MCF 10A (cell line): Measurements from ENCODE around the gene PRM2. TPM values are rescaled to one million over a fixed set of nuclear protein-coding genes. Genes with fewer than 3 reads are reported as not detected.

ENCODE experiments used
- Bru-seq: library from RNA; stranded (reverse); fragments of 400-500 nt; gene quantifications from one replicate; lab custom pipeline; 2021; lab: Mats Ljungman, UMichigan
- BruChase-seq, 2 experiments: library from RNA; stranded (reverse); fragments of 400-500 nt; gene quantifications; one replicate each; lab custom pipeline; 2021; lab: Mats Ljungman, UMichigan
- BruUV-seq: library from RNA; stranded (reverse); fragments of 400-500 nt; replicated peaks from 2 replicates; lab custom pipeline; 2021; lab: Mats Ljungman, UMichigan
- CTCF ChIA-PET: fragments of 300-600 bp; sonication (Branson Sonifier 250); formaldehyde crosslinking; extraction: SDS; loops from one replicate; lab custom pipeline; 2021; ENCODE audit warnings: antibody characterized with exemption, inconsistent platforms; lab: Yijun Ruan, JAX
- POLR2A ChIA-PET: fragments of 300-600, 350-650 bp; sonication (Branson Sonifier 250); formaldehyde crosslinking; extraction: SDS; loops from one replicate; lab custom pipeline; 2020; ENCODE audit warnings: antibody characterized with exemption, inconsistent platforms; lab: Yijun Ruan, JAX
- DNase-seq: peaks from one replicate; pipeline ENCODE4 v3.0.0-alpha.2; 2018; ENCODE audit not compliant: unreplicated experiment
- H3K27ac Mint-ChIP-seq: one replicate; pipeline ENCODE4 v1.8.0; 2022; ENCODE audit warnings: mild to moderate bottlenecking, low read depth, mixed read lengths; ENCODE audit not compliant: unreplicated experiment
- H3K27me3 Mint-ChIP-seq: one replicate; pipeline ENCODE4 v1.8.0; 2022; ENCODE audit warnings: mixed read lengths; ENCODE audit not compliant: insufficient read depth, unreplicated experiment
- H3K36me3 Mint-ChIP-seq: one replicate; pipeline ENCODE4 v1.8.0; 2022; ENCODE audit warnings: mild to moderate bottlenecking, moderate library complexity, mixed read lengths; ENCODE audit not compliant: insufficient read depth, unreplicated experiment
- H3K4me1 Mint-ChIP-seq: one replicate; pipeline ENCODE4 v1.8.0; 2022; ENCODE audit warnings: mixed read lengths; ENCODE audit not compliant: insufficient read depth, unreplicated experiment
- H3K4me3 Mint-ChIP-seq: one replicate; pipeline ENCODE4 v1.8.0; 2022; ENCODE audit warnings: mild to moderate bottlenecking, moderate library complexity, mixed read lengths; ENCODE audit not compliant: unreplicated experiment
- H3K9me3 Mint-ChIP-seq: one replicate; pipeline ENCODE4 v1.8.0; 2022; ENCODE audit warnings: mixed read lengths; ENCODE audit not compliant: unreplicated experiment
- intact Hi-C: fragments of 100-400 bp; cut with micrococcal nuclease; formaldehyde crosslinking; loops from 2 replicates; pipeline ENCODE4 v1.14.1; 2022
- long read RNA-seq: library from polyadenylated mRNA; stranded (forward); transcript quantifications from one replicate; pipeline ENCODE4 v2.0.0, GENCODE V29; 2022
- total RNA-seq: library from RNA; stranded (reverse); gene quantifications from 2 replicates; pipeline ENCODE4 v1.2.3, GENCODE V29; 2022
- TF ChIP-seq, protein P1 (sequence below): fragments of 200-600 bp; IDR thresholded peaks from one replicate; pipeline ENCODE4 v1.8.0; 2022; ENCODE audit warnings: antibody characterized with exemption, mild to moderate bottlenecking; ENCODE audit not compliant: unreplicated experiment

PRM2 gene
- total RNA-seq = not detected in 2 replicates
- not detected for Bru-seq, nascent RNA
- not detected for BruChase-seq, experiment 1, labeled RNA remaining after a 6-hour chase
- not detected for BruChase-seq, experiment 2, labeled RNA remaining after a 2-hour chase
- long read RNA-seq = 0 reads

- ChIA-PET POLR2A (no interaction called here), CTCF (interaction anchor here (0.8 to 1.0 kb wide), 3 partner anchors 19 to 322 kb away, joined by 3 read pairs; no protein-coding TSS in a partner anchor)
- Mint-ChIP-seq H3K4me1 (peaks cover 6% of the 10 kb centered on the region), H3K27me3 (no peaks in the 10 kb centered on the region), H3K36me3 (no peaks in the 10 kb centered on the region), H3K9me3 (no peaks in the 10 kb centered on the region), H3K4me3 (no peak within 1 kb of the TSS), H3K27ac (no peak within 1 kb of the TSS)
- intact Hi-C loops = no loop called here
- no TSS peak for BruUV-seq
- TF ChIP-seq, protein P1, sequence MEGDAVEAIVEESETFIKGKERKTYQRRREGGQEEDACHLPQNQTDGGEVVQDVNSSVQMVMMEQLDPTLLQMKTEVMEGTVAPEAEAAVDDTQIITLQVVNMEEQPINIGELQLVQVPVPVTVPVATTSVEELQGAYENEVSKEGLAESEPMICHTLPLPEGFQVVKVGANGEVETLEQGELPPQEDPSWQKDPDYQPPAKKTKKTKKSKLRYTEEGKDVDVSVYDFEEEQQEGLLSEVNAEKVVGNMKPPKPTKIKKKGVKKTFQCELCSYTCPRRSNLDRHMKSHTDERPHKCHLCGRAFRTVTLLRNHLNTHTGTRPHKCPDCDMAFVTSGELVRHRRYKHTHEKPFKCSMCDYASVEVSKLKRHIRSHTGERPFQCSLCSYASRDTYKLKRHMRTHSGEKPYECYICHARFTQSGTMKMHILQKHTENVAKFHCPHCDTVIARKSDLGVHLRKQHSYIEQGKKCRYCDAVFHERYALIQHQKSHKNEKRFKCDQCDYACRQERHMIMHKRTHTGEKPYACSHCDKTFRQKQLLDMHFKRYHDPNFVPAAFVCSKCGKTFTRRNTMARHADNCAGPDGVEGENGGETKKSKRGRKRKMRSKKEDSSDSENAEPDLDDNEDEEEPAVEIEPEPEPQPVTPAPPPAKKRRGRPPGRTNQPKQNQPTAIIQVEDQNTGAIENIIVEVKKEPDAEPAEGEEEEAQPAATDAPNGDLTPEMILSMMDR = no peak
- DNase-seq = no peak
These were observed at the start of gene PRM2 for GRCh38 chr16:11276143-11276895. Gene PRM2 (minus strand): TSS chr16:11276480. CDS start chr16:11276370, 110 bp downstream.

DNA sequence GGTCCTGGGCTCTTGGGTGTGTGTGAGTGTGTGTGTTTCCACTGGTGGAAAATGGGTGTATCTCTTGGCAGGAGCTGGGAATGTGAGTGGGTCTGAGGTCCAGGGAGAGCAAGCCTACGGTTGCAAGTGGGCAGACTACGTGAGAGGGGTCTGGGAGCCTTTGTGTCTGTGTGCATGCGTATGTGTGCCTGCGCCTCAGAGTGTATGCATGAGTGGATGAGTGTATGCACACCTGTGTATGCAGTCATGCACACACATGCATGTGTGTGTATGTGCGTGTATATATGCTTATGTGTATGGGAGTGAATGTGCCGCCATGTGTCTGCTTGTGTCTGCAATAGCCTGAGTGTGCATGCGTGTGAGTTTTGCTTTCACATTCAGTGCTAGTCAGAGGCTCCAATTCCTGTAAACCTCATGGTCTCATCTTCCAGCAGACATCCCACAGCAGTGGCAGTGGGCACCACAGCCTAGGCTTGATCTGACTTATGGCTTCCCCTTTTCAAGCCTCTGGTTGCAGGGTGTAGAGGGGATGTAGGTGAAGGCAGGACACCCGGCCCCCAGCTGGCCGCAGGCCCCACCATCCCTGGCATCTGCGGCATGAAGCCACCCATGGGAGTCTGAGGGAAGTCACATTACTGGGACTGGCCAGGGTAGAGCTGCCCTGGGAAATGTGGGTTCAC lies 49.3 kb upstream of the PRM2 start:
- no peaks in the 10 kb centered on the region for H3K9me3 Mint-ChIP-seq
- H3K36me3 Mint-ChIP-seq = no peaks in the 10 kb centered on the region
- H3K4me1 Mint-ChIP-seq = peaks cover 18% of the 10 kb centered on the region
- intact Hi-C loops = no loop called here
- ChIA-PET POLR2A (no interaction called here), CTCF (no interaction called here)
- no peak overlapping the region for H3K27ac Mint-ChIP-seq
- H3K4me3 Mint-ChIP-seq = no peak overlapping the region
- no peak for DNase-seq
- TF ChIP-seq, protein P1 = no peak
- H3K27me3 Mint-ChIP-seq = no peaks in the 10 kb centered on the region
- no TSS peak for BruUV-seq

- H3K27ac Mint-ChIP-seq = no peak overlapping the region
- no TSS peak for BruUV-seq
- intact Hi-C loops = no loop called here
These were observed 47.5 kb upstream of the PRM2 start for GRCh38 chr16:11323551-11324336.

More at GRCh38 chr16:11323551-11324336, 47.5 kb upstream of the PRM2 start:
- TF ChIP-seq, protein P1 = no peak
- Mint-ChIP-seq H3K27me3 (no peaks in the 10 kb centered on the region), H3K4me3 (no peak overlapping the region), H3K9me3 (no peaks in the 10 kb centered on the region), H3K36me3 (no peaks in the 10 kb centered on the region), H3K4me1 (peaks cover 14% of the 10 kb centered on the region)
- DNase-seq = no peak
- ChIA-PET POLR2A (no interaction called here), CTCF (no interaction called here)
